ENCODE results near the gene AP1S3. TPM values are rescaled to one million over a fixed set of nuclear protein-coding genes. Genes with fewer than 3 reads are reported as not detected.

The AP1S3 gene
- total RNA-seq, 1 donor from 2014 or later: 5.1 TPM

DNA sequence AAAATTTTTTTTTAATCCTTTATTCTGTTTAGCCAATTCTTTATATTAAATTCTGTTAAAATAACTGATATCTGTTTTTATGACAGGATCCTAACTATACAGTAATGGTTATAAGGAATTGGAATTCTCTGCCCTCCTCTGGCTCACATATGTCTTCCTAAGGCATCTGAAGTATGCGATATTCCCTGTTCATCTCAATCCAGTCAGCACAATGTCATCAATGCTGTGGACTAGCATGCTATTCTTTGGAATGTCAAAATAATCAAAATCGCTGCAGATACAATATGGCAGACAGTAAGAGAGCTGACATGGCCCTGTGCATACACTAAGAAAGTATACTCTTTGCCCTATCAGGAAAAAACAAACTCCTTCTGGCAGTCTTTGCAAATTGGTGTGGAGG is 107.6 kb downstream of the AP1S3 start:
- peaks cover 3% of the 10 kb centered on the region for H3K36me3 Mint-ChIP-seq
- H3K36me3 ChIP-seq: no peaks in the 10 kb centered on the region

DNA sequence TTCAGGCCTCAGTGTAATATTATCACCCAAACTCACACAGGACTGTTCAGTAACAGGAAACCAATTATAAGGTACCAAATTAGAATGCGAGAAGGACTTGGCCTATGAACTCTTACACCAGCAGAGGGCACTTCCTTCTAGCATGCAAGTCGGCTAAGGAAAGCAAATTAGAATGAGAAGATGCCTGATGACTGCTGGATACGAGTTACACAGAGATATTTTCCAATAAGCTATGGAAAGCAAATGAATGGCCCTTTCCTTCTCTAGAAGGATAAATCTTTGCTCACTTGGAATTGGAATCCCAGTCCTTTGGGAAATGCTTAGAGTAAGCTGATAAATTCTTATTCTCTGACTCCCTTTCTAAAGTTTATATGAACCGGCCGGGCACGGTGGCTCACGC is 109.8 kb downstream of the AP1S3 start:
- no peaks in the 10 kb centered on the region for H4K20me1 ChIP-seq (ENCODE audit: low read depth)
- H3K27ac ChIP-seq: no peak overlapping the region
- no peaks in the 10 kb centered on the region for H3K79me2 ChIP-seq (ENCODE audit: low read depth)
- H3K27ac Mint-ChIP-seq: peak overlapping the region; percentile 19
- peaks cover 52% of the 10 kb centered on the region for H3K4me1 Mint-ChIP-seq
- H3K9ac ChIP-seq: no peak overlapping the region
- H3K9me3 Mint-ChIP-seq: peaks cover 6% of the 10 kb centered on the region
- no peaks in the 10 kb centered on the region for H3K27me3 ChIP-seq
- peaks cover 6% of the 10 kb centered on the region for H3K27me3 Mint-ChIP-seq (ENCODE audit: insufficient read depth, low read depth)
- TF ChIP-seq, protein P1, sequence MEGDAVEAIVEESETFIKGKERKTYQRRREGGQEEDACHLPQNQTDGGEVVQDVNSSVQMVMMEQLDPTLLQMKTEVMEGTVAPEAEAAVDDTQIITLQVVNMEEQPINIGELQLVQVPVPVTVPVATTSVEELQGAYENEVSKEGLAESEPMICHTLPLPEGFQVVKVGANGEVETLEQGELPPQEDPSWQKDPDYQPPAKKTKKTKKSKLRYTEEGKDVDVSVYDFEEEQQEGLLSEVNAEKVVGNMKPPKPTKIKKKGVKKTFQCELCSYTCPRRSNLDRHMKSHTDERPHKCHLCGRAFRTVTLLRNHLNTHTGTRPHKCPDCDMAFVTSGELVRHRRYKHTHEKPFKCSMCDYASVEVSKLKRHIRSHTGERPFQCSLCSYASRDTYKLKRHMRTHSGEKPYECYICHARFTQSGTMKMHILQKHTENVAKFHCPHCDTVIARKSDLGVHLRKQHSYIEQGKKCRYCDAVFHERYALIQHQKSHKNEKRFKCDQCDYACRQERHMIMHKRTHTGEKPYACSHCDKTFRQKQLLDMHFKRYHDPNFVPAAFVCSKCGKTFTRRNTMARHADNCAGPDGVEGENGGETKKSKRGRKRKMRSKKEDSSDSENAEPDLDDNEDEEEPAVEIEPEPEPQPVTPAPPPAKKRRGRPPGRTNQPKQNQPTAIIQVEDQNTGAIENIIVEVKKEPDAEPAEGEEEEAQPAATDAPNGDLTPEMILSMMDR (IDR thresholded peaks at IDR 0.05): peak; percentile 60
- no peak for TF ChIP-seq EZH2phosphoT487 (IDR thresholded peaks at IDR 0.05)
- H3K9me3 ChIP-seq (ENCODE audit: low read depth): no peaks in the 10 kb centered on the region
- no peak overlapping the region for H3K4me3 ChIP-seq
- H2AFZ ChIP-seq (replicated peaks): no peak overlapping the region
- H3K4me1 ChIP-seq: peaks cover 19% of the 10 kb centered on the region
- H3K36me3 Mint-ChIP-seq: peaks cover 4% of the 10 kb centered on the region
- H3F3A ChIP-seq (ENCODE audit: low read depth): peaks cover 31% of the 10 kb centered on the region
- peak; percentile 48 for DNase-seq (ENCODE audit: low spot score)
- H3K4me3 Mint-ChIP-seq: no peak overlapping the region
- H3K4me2 ChIP-seq: no peak overlapping the region
- H3K36me3 ChIP-seq: no peaks in the 10 kb centered on the region

More for the DNA sequence above, 107.6 kb downstream of the AP1S3 start:
- Histone ChIP-seq H4K20me1 (ENCODE audit: low read depth) (no peaks in the 10 kb centered on the region), H3K9me3 (ENCODE audit: low read depth) (no peaks in the 10 kb centered on the region), H3K9ac (no peak overlapping the region), H3K79me2 (ENCODE audit: low read depth) (no peaks in the 10 kb centered on the region), H2AFZ (replicated peaks) (no peak overlapping the region), H3K4me2 (no peak overlapping the region), H3K4me1 (peaks cover 19% of the 10 kb centered on the region), H3K27ac (no peak overlapping the region), H3K27me3 (no peaks in the 10 kb centered on the region), H3F3A (ENCODE audit: low read depth) (peaks cover 23% of the 10 kb centered on the region), H3K4me3 (no peak overlapping the region)
- no peak overlapping the region for H3K4me3 Mint-ChIP-seq
- peaks cover 4% of the 10 kb centered on the region for H3K27me3 Mint-ChIP-seq (ENCODE audit: insufficient read depth, low read depth)
- TF ChIP-seq, protein P1 (IDR thresholded peaks at IDR 0.05): no peak
- TF ChIP-seq EZH2phosphoT487 (IDR thresholded peaks at IDR 0.05) (no peak), EZH2 (IDR thresholded peaks at IDR 0.05) (no peak)
- no peak overlapping the region for H3K27ac Mint-ChIP-seq
- peaks cover 38% of the 10 kb centered on the region for H3K4me1 Mint-ChIP-seq
- H3K9me3 Mint-ChIP-seq: peaks cover 7% of the 10 kb centered on the region
- DNase-seq (ENCODE audit: low spot score): no peak

DNA sequence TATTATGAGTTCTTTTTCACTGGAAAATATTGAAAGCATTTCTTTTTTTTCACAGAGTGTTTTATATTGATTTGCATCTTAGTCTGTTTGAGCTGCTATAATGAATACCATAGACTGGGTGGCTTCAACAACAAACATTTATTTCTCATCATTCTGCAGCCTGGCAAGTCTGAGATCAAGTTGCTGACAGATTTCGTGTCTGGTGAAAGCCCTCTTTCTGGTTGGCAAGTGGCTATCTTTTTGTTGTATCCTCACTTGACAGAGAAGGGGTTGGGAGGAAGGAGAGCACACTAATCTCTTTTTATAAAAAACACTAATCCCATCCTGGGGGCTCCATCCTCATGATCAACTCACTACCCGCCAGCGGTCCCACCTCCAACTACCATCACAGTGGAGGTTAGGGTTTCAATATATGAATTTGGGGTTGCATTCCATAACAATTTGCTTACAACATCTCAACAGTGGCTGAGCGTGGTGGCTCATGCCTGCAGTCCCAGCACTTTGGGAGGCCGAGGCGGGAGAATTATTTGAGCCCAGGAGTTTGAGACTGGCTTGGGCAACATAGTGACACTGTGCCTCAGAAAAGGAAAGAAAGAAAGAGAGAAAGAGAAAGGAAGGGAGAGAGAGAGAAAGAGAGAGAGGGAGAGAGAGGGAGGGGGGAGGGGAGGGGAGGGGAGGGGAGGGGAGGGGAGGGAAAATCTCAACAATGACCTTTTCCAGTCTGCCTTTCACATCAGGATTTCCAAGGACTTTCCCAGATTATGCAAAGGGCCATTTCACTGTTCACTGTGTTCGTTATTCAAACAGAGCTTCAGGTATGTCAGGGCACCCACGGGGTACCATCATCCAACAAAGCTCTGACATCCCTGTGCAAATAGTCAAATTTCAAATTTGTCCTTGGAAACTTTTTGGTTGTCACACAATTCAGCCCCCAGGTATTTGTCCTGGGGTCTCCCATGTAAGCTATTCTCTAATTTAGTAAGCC is 111.1 kb downstream of the AP1S3 start:
- H2AFZ ChIP-seq (replicated peaks): no peak overlapping the region
- peaks cover 6% of the 10 kb centered on the region for H3K9me3 Mint-ChIP-seq
- peaks cover 31% of the 10 kb centered on the region for H3F3A ChIP-seq (ENCODE audit: low read depth)
- H3K4me3 ChIP-seq: no peak overlapping the region
- no peaks in the 10 kb centered on the region for H4K20me1 ChIP-seq (ENCODE audit: low read depth)
- H3K9ac ChIP-seq: no peak overlapping the region
- TF ChIP-seq, protein P1 (IDR thresholded peaks at IDR 0.05): no peak
- TF ChIP-seq EZH2 (IDR thresholded peaks at IDR 0.05) (no peak), EZH2phosphoT487 (IDR thresholded peaks at IDR 0.05) (no peak)
- H3K27ac Mint-ChIP-seq: peak overlapping the region; percentile 98
- no peak overlapping the region for H3K27ac ChIP-seq
- H3K4me1 ChIP-seq: peaks cover 19% of the 10 kb centered on the region
- peak overlapping the region; percentile 54 for H3K4me2 ChIP-seq
- peak overlapping the region; percentile 60 for H3K4me3 Mint-ChIP-seq
- peaks cover 6% of the 10 kb centered on the region for H3K27me3 Mint-ChIP-seq (ENCODE audit: insufficient read depth, low read depth)
- peaks cover 10% of the 10 kb centered on the region for H3K36me3 Mint-ChIP-seq
- H3K27me3 ChIP-seq: no peaks in the 10 kb centered on the region
- no peak for DNase-seq (ENCODE audit: low spot score)
- no peaks in the 10 kb centered on the region for H3K9me3 ChIP-seq (ENCODE audit: low read depth)
- peaks cover 59% of the 10 kb centered on the region for H3K4me1 Mint-ChIP-seq
- H3K79me2 ChIP-seq (ENCODE audit: low read depth): no peaks in the 10 kb centered on the region
- H3K36me3 ChIP-seq: no peaks in the 10 kb centered on the region
